ENCODE results near the gene KCMF1. TPM values are rescaled to one million over a fixed set of nuclear protein-coding genes. Genes with fewer than 3 reads are reported as not detected.

Gene KCMF1
- total RNA-seq, 3 donors from 2014 or later (not counting 1 experiment from before 2014, with no cell fraction given): 70.8 to 81.4 (median 77.1) TPM

- Mint-ChIP-seq H3K4me1 (peaks cover 67 to 76% of the 10 kb centered on the region in 2 donors), H3K4me3 (no peak overlapping the region), H3K27ac (peak overlapping the region; percentile 1 to 16)
Measured at GRCh38 chr2:85011747-85012146, 40.8 kb downstream of the KCMF1 start.

GRCh38 chr2:85012431-85012830 lies 41.5 kb downstream of the KCMF1 start:
- peaks cover 15% of the 10 kb centered on the region for H3K4me1 ChIP-seq (ENCODE audit: control insufficient read depth, insufficient read depth, low read length)
- no peaks in the 10 kb centered on the region for H3K27me3 ChIP-seq (ENCODE audit: control insufficient read depth, insufficient read depth, low read length)
- WGBS (ENCODE audit: insufficient coverage): 70% methylated on average over 3 of the region's 4 CpGs
- no peaks in the 10 kb centered on the region for H3K9me3 ChIP-seq (ENCODE audit: control insufficient read depth, insufficient read depth, low read length)
- H3K36me3 ChIP-seq (ENCODE audit: control insufficient read depth, insufficient read depth, low read length): peaks cover 4% of the 10 kb centered on the region
- no peak overlapping the region for H3K4me3 ChIP-seq (ENCODE audit: low read length)
- Mint-ChIP-seq H3K27me3 (ENCODE audit: low read depth in 2 of 2) (no peaks in the 10 kb centered on the region), H3K36me3 (no peaks in the 10 kb centered on the region), H3K27ac (peak overlapping the region; percentile 1 to 61), H3K4me1 (peaks cover 63 to 74% of the 10 kb centered on the region in 2 donors), H3K4me3 (no peak overlapping the region), H3K9me3 (no peaks in the 10 kb centered on the region)
- ATAC-seq (no peak), DNase-seq (no peak)
- intact Hi-C loops (cut with micrococcal nuclease): no loop called here
- no peak overlapping the region for H3K27ac ChIP-seq (ENCODE audit: low read length)
- TF ChIP-seq CTCF (IDR thresholded peaks at IDR 0.05): no peak

More at GRCh38 chr2:85011747-85012146, 40.8 kb downstream of the KCMF1 start:
- H3K4me1 ChIP-seq (ENCODE audit: control insufficient read depth, insufficient read depth, low read length): peaks cover 15% of the 10 kb centered on the region
- Mint-ChIP-seq H3K27me3 (ENCODE audit: low read depth in 2 of 2) (no peaks in the 10 kb centered on the region), H3K9me3 (no peaks in the 10 kb centered on the region), H3K36me3 (no peaks in the 10 kb centered on the region)
- H3K27me3 ChIP-seq (ENCODE audit: control insufficient read depth, insufficient read depth, low read length): no peaks in the 10 kb centered on the region
- intact Hi-C loops (cut with micrococcal nuclease): no loop called here
- H3K36me3 ChIP-seq (ENCODE audit: control insufficient read depth, insufficient read depth, low read length): peaks cover 4% of the 10 kb centered on the region
- H3K27ac ChIP-seq (ENCODE audit: low read length): no peak overlapping the region
- DNase-seq: no peak
- no peak for TF ChIP-seq CTCF (IDR thresholded peaks at IDR 0.05)
- H3K4me3 ChIP-seq (ENCODE audit: low read length): no peak overlapping the region
- WGBS (ENCODE audit: insufficient coverage): 95% methylated on average over 3 of the region's 3 CpGs
- H3K9me3 ChIP-seq (ENCODE audit: control insufficient read depth, insufficient read depth, low read length): no peaks in the 10 kb centered on the region
- no peak for ATAC-seq

- no peaks in the 10 kb centered on the region for H3K9me3 ChIP-seq (ENCODE audit: control insufficient read depth, insufficient read depth, low read length)
- ATAC-seq: peak in 1 of 3 donors; percentile 37
- Mint-ChIP-seq H3K9me3 (no peaks in the 10 kb centered on the region), H3K36me3 (no peaks in the 10 kb centered on the region), H3K4me1 (peaks cover 67 to 77% of the 10 kb centered on the region in 2 donors), H3K4me3 (no peak overlapping the region), H3K27me3 (ENCODE audit: low read depth in 2 of 2) (no peaks in the 10 kb centered on the region), H3K27ac (peak overlapping the region; percentile 1 to 61)
- WGBS (ENCODE audit: insufficient coverage): 100% methylated on average over 1 of the region's 1 CpG
- H3K27ac ChIP-seq (ENCODE audit: low read length): no peak overlapping the region
- DNase-seq: no peak
- no peak overlapping the region for H3K4me3 ChIP-seq (ENCODE audit: low read length)
- no peak for TF ChIP-seq CTCF (IDR thresholded peaks at IDR 0.05)
- H3K36me3 ChIP-seq (ENCODE audit: control insufficient read depth, insufficient read depth, low read length): peaks cover 4% of the 10 kb centered on the region
- peaks cover 15% of the 10 kb centered on the region for H3K4me1 ChIP-seq (ENCODE audit: control insufficient read depth, insufficient read depth, low read length)
- intact Hi-C loops (cut with micrococcal nuclease): no loop called here
- no peaks in the 10 kb centered on the region for H3K27me3 ChIP-seq (ENCODE audit: control insufficient read depth, insufficient read depth, low read length)
Measured at GRCh38 chr2:85012855-85013254, 41.9 kb downstream of the KCMF1 start.
